Kidney (tissue), 14 donors: Measurements from ENCODE around the gene MAOB. TPM values are rescaled to one million over a fixed set of nuclear protein-coding genes. Genes with fewer than 3 reads are reported as not detected.

ENCODE experiments used
- DNase-seq, 5 donors: peaks; one replicate each; pipeline ENCODE4 v3.0.0-alpha.2; 2013 to 2020
- FAIRE-seq: peaks from 2 replicates; lab custom pipeline; 2012; peaks lifted over from hg19 to GRCh38; lab: Jason Lieb, UNC
- H3K27ac ChIP-seq, 2 donors: one replicate each; pipeline ENCODE4 v1.7.0; 2013; ENCODE audit warnings: low read depth in 2 of 2, low read length in 2 of 2, inconsistent platforms in 1 of 2
- H3K27me3 ChIP-seq: one replicate; pipeline ENCODE4 v1.7.1; 2013; ENCODE audit warnings: low read length, inconsistent platforms; ENCODE audit not compliant: control insufficient read depth, insufficient read depth
- H3K36me3 ChIP-seq, 3 donors: one replicate each; pipeline versions ENCODE4 v1.7.0 to v1.7.1; 2013; ENCODE audit warnings: low read length in 3 of 3, control low read depth in 1 of 3, inconsistent platforms in 1 of 3; ENCODE audit not compliant: insufficient read depth in 3 of 3, control insufficient read depth in 2 of 3
- H3K4me1 ChIP-seq, 3 donors: one replicate each; pipeline versions ENCODE4 v1.7.0 to v1.7.1; 2013; ENCODE audit warnings: low read length in 3 of 3, inconsistent platforms in 1 of 3, low read depth in 1 of 3; ENCODE audit not compliant: control insufficient read depth in 2 of 3, insufficient read depth in 2 of 3
- H3K4me3 ChIP-seq, 3 donors: one replicate each; pipeline versions ENCODE4 v1.7.0 to v1.8.1; 2013; ENCODE audit warnings: low read length in 3 of 3, control low read depth in 1 of 3, inconsistent platforms in 1 of 3
- H3K9ac ChIP-seq, 3 donors: one replicate each; pipeline versions ENCODE4 v1.7.0 to v1.7.1; 2013; ENCODE audit warnings: low read length in 3 of 3, control low read depth in 1 of 3, inconsistent platforms in 1 of 3
- H3K9me3 ChIP-seq, 3 donors: one replicate each; pipeline versions ENCODE4 v1.7.0 to v1.7.1; 2013; ENCODE audit warnings: low read length in 3 of 3, control low read depth in 1 of 3, inconsistent platforms in 1 of 3; ENCODE audit not compliant: control insufficient read depth in 2 of 3, insufficient read depth in 1 of 3
- intact Hi-C: fragments of 100-400 bp; cut with DNase I; formaldehyde crosslinking; loops from one replicate; pipeline ENCODE4 v1.11.1; 2022
- polyA plus RNA-seq: library from polyadenylated mRNA; stranded (reverse); fragments of 350-450 nt; fragmentation: Illumina TruSeq; extraction: RNeasy Lipid Tissue Mini Kit (QIAGEN cat#74804); gene quantifications from one replicate; pipeline ENCODE4 v1.2.3, GENCODE V29; 2014; ENCODE audit warnings: low read depth, low replicate concordance; ENCODE audit not compliant: insufficient read depth
- total RNA-seq: library from RNA; stranded (reverse); fragmentation: NEBNext Ultra II Directional; extraction: Animal tissue kit (Norgen Biotek cat#: 25700); gene quantifications from one replicate; pipeline ENCODE4 v1.2.1, GENCODE V29; 2021
- TF ChIP-seq, protein P1 (sequence below): IDR thresholded peaks from 3 replicates; pipeline ENCODE4 v1.5.1; 2012; ENCODE audit warnings: mild to moderate bottlenecking, moderate library complexity, borderline replicate concordance; ENCODE audit not compliant: insufficient read depth; ENCODE audit errors: extremely low read depth
- donor health status: control.
- donor health status: control.
- donor health status: control.
- donor health status: control.
- donor health status: control.
- donor health status: DM: yes; HTN: yes; CAD: no.
- donor health status: Normal renal cell carcinoma (clear cell type).

Gene MAOB
- total and polyA plus RNA-seq, 2 donors from 2014 or later: 58.5 to 91.8 TPM

DNA sequence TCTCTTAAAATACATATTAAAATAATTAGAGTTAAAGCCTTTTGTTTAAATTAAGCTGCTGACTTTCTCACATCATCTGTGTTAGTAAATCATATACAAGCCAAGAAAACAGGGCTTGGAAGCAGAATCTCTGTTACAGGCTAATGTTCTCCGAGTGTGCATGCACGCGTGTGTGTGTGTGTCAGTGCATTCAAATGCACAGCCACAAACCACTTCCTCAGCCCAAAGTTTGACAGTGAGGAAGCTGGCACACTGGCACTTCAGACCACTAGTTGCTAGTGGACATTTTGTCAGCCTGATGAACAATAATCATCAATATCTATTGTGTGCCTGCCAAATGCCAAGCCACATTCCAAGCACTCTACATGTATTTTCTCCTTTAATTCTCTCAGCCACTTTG is 5.6 kb downstream of the MAOB start:
- Histone ChIP-seq H3K9ac (no peak overlapping the region), H3K36me3 (no peaks in the 10 kb centered on the region), H3K4me1 (no peaks in the 10 kb centered on the region), H3K27me3 (peaks cover 5% of the 10 kb centered on the region), H3K4me3 (no peak overlapping the region), H3K9me3 (no peaks in the 10 kb centered on the region), H3K27ac (no peak overlapping the region)
- DNase-seq: no peak
- intact Hi-C loops: no loop called here
- FAIRE-seq: no peak
- TF ChIP-seq, protein P1, sequence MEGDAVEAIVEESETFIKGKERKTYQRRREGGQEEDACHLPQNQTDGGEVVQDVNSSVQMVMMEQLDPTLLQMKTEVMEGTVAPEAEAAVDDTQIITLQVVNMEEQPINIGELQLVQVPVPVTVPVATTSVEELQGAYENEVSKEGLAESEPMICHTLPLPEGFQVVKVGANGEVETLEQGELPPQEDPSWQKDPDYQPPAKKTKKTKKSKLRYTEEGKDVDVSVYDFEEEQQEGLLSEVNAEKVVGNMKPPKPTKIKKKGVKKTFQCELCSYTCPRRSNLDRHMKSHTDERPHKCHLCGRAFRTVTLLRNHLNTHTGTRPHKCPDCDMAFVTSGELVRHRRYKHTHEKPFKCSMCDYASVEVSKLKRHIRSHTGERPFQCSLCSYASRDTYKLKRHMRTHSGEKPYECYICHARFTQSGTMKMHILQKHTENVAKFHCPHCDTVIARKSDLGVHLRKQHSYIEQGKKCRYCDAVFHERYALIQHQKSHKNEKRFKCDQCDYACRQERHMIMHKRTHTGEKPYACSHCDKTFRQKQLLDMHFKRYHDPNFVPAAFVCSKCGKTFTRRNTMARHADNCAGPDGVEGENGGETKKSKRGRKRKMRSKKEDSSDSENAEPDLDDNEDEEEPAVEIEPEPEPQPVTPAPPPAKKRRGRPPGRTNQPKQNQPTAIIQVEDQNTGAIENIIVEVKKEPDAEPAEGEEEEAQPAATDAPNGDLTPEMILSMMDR: no peak

DNA sequence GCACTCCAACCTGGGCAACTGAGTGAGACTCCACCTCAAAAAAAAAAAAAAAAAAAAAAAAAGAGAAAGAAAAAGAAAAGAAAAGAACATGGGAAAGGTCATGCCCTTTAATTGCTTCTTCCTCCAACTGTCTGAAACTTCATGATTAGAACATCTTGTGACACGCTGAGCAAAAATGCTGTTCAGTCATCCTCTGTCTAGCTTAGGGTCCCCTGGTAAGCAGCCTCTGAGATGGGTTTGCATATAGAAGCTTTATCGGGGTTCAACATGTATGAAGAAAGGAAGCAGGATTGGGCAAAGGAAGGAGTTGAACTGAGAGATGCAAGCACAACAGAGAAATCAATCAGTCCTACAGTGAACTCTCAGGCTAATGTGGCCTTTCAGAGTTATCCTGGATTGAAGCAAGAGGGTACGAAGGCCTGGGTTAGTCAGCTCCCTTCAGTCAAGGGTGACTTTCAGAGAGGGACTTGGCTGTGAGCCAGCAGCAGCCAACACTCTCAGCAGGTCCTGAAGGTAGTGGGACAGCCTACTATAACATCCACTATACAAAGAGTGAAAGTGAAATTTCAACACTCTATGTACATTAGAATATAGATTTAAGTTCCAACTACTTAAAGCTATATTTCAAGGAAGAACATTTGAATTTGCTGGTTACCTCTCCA is 11.4 kb downstream of the MAOB start:
- DNase-seq (no peak), FAIRE-seq (no peak)
- no peaks in the 10 kb centered on the region for H3K27me3 ChIP-seq
- intact Hi-C loops: no loop called here
- no peaks in the 10 kb centered on the region for H3K36me3 ChIP-seq
- TF ChIP-seq, protein P1: no peak
- no peaks in the 10 kb centered on the region for H3K9me3 ChIP-seq
- no peak overlapping the region for H3K9ac ChIP-seq
- H3K27ac ChIP-seq: no peak overlapping the region
- H3K4me1 ChIP-seq: peaks cover 0 to 4% (median 0%) of the 10 kb centered on the region in 3 donors
- no peak overlapping the region for H3K4me3 ChIP-seq

DNA sequence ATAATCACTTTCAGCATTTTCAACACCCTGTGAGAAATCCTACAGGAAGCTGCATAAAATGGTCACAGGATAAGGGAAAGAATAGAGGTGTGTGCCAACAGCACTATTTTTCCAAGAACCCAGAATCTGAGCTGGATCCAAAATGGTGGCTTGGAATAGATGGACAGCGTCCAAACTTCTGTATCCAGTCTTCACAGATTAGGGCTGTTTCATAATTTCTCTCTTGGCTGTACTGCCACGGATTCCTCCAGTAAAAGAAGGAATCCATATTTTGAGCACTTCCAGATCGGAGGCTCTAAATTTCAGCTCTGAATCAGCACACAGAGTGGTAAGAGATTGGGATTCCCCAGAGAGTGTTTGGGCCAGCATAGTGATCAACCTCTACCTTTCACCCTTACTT is 12.2 kb downstream of the MAOB start:
- no peak overlapping the region for H3K9ac ChIP-seq
- no peak for DNase-seq

More for the DNA sequence above, 12.2 kb downstream of the MAOB start:
- no peak overlapping the region for H3K4me3 ChIP-seq
- intact Hi-C loops: no loop called here
- H3K9me3 ChIP-seq: no peaks in the 10 kb centered on the region
- no peak for FAIRE-seq
- H3K27ac ChIP-seq: no peak overlapping the region
- TF ChIP-seq, protein P1: no peak
- H3K36me3 ChIP-seq: no peaks in the 10 kb centered on the region
- peaks cover 0 to 4% (median 0%) of the 10 kb centered on the region in 3 donors for H3K4me1 ChIP-seq
- H3K27me3 ChIP-seq: no peaks in the 10 kb centered on the region
